GM23338 (cell line): Measurements from ENCODE around the gene SULT2B1. TPM values are rescaled to one million over a fixed set of nuclear protein-coding genes. Genes with fewer than 3 reads are reported as not detected.

ENCODE experiments used
- ATAC-seq: fragments of 200-7000 bp; cut with Tn5 transposase; 3 replicates; pipeline ENCODE4 v1.9.1; 2020
- DNase-seq: peaks from one replicate; pipeline ENCODE4 v3.0.0-alpha.2; 2015; ENCODE audit warnings: low spot score
- H2AFZ ChIP-seq: fragments of 200-600 bp; sonication (generic); 2 replicates; pipeline ENCODE4 v1.8.0; 2016; ENCODE audit warnings: antibody characterized with exemption, mild to moderate bottlenecking, moderate library complexity
- H3F3A ChIP-seq: fragments of 200-600 bp; sonication (generic); replicated peaks from 2 replicates; pipeline ENCODE4 v1.8.0; 2017; ENCODE audit warnings: antibody characterized with exemption, mixed run types, low read depth
- H3K27ac ChIP-seq: fragments of 200-600 bp; sonication (generic); 2 replicates; pipeline ENCODE4 v1.6.1; 2016; ENCODE audit warnings: low read depth
- H3K27me3 ChIP-seq: fragments of 200-600 bp; sonication (generic); 2 replicates; pipeline ENCODE4 v1.8.0; 2016; ENCODE audit warnings: mild to moderate bottlenecking, mixed run types, moderate library complexity; ENCODE audit not compliant: insufficient read depth
- H3K36me3 ChIP-seq: fragments of 200-600 bp; sonication (generic); 2 replicates; pipeline ENCODE4 v1.8.0; 2016; ENCODE audit warnings: mild to moderate bottlenecking; ENCODE audit not compliant: insufficient read depth
- H3K4me1 ChIP-seq: fragments of 200-600 bp; sonication (generic); 2 replicates; pipeline ENCODE4 v1.8.0; 2016; ENCODE audit warnings: mild to moderate bottlenecking, moderate library complexity; ENCODE audit not compliant: insufficient read depth
- H3K4me2 ChIP-seq: fragments of 200-600 bp; sonication (generic); 2 replicates; pipeline ENCODE4 v1.7.1; 2017; ENCODE audit warnings: mixed run types
- H3K4me3 ChIP-seq: fragments of 200-600 bp; sonication (generic); 2 replicates; pipeline ENCODE4 v1.6.1; 2016; ENCODE audit warnings: mixed run types
- H3K79me2 ChIP-seq: fragments of 200-600 bp; sonication (generic); replicated peaks from 2 replicates; pipeline ENCODE4 v1.8.0; 2017; ENCODE audit warnings: mild to moderate bottlenecking; ENCODE audit not compliant: insufficient read depth
- H3K9me2 ChIP-seq: fragments of 200-600 bp; sonication (generic); 2 replicates; pipeline ENCODE4 v1.8.0; 2017; ENCODE audit not compliant: insufficient read depth
- H4K20me1 ChIP-seq: fragments of 200-600 bp; sonication (generic); replicated peaks from 2 replicates; pipeline ENCODE4 v1.8.0; 2017; ENCODE audit warnings: mild to moderate bottlenecking; ENCODE audit not compliant: insufficient read depth
- H3K27ac Mint-ChIP-seq: 2 replicates; pipeline ENCODE4 v1.8.0; 2020; ENCODE audit warnings: inconsistent platforms, mild to moderate bottlenecking, moderate library complexity, mixed read lengths
- H3K27me3 Mint-ChIP-seq: 3 replicates; pipeline ENCODE4 v1.8.0; 2022; ENCODE audit warnings: low read depth, mild to moderate bottlenecking, moderate library complexity, mixed read lengths, inconsistent platforms; ENCODE audit not compliant: insufficient read depth, poor library complexity
- H3K36me3 Mint-ChIP-seq: 3 replicates; pipeline ENCODE4 v1.8.0; 2021; ENCODE audit warnings: low read depth, mild to moderate bottlenecking, inconsistent platforms, moderate library complexity, mixed read lengths
- H3K4me1 Mint-ChIP-seq: 3 replicates; pipeline ENCODE4 v1.8.0; 2020; ENCODE audit warnings: mild to moderate bottlenecking, inconsistent platforms, mixed read lengths
- H3K4me3 Mint-ChIP-seq: 3 replicates; pipeline ENCODE4 v1.8.0; 2021; ENCODE audit warnings: moderate library complexity, mild to moderate bottlenecking, inconsistent platforms, mixed read lengths
- H3K9me3 Mint-ChIP-seq: 3 replicates; pipeline ENCODE4 v1.8.0; 2020; ENCODE audit warnings: moderate library complexity, mild to moderate bottlenecking, inconsistent platforms, mixed read lengths
- CREB1 ChIP-seq: fragments of 250-450 bp; sonication (Bioruptor Pico); IDR thresholded peaks from 2 replicates; pipeline ENCODE4 v1.5.0; 2020; ENCODE audit warnings: low read depth, mild to moderate bottlenecking, moderate library complexity
- ETS1 ChIP-seq: IDR thresholded peaks from 2 replicates; pipeline ENCODE4 v1.6.1; 2016; ENCODE audit warnings: antibody characterized with exemption
- EZH2 ChIP-seq: fragments of 200-600 bp; sonication (generic); IDR thresholded peaks from one replicate; pipeline ENCODE4 v1.8.0; 2017; ENCODE audit warnings: antibody characterized with exemption, mild to moderate bottlenecking, low read depth; ENCODE audit not compliant: unreplicated experiment
- JUNB ChIP-seq: IDR thresholded peaks from one replicate; pipeline ENCODE4 v1.6.1; 2016; ENCODE audit warnings: antibody characterized with exemption; ENCODE audit not compliant: unreplicated experiment
- POLR2AphosphoS5 ChIP-seq: IDR thresholded peaks from 2 replicates; pipeline ENCODE4 v1.6.1; 2016; ENCODE audit warnings: antibody characterized with exemption, low read depth
- REST ChIP-seq: IDR thresholded peaks from one replicate; pipeline ENCODE4 v1.6.1; 2018; ENCODE audit warnings: antibody characterized with exemption; ENCODE audit not compliant: unreplicated experiment
- STAT1 ChIP-seq: IDR thresholded peaks from one replicate; pipeline ENCODE4 v1.6.1; 2016; ENCODE audit warnings: antibody characterized with exemption; ENCODE audit not compliant: unreplicated experiment
- ZNF114 ChIP-seq: fragments of 250-450 bp; sonication (Bioruptor Pico); IDR thresholded peaks from 2 replicates; pipeline ENCODE4 v1.5.0; 2020; ENCODE audit warnings: mild to moderate bottlenecking, moderate library complexity
- ZNF331 ChIP-seq: fragments of 250-450 bp; sonication (Bioruptor Pico); IDR thresholded peaks from 2 replicates; pipeline ENCODE4 v1.5.0; 2020; ENCODE audit warnings: low read depth, mild to moderate bottlenecking, moderate library complexity
- ZNF462 ChIP-seq: fragments of 250-450 bp; sonication (Bioruptor Pico); IDR thresholded peaks from 2 replicates; pipeline ENCODE4 v1.5.0; 2020; ENCODE audit warnings: mild to moderate bottlenecking, moderate library complexity
- polyA plus RNA-seq: library from polyadenylated mRNA; unstranded; fragments of >200 nt; fragmentation: Nextera tagmentation; extraction: Ambion mirVana; gene quantifications from 2 replicates; pipeline ENCODE4 v1.2.1, GENCODE V29; 2016
- total RNA-seq: library from RNA; depleted of rRNA; stranded (reverse); fragments of >200 nt; shearing (Covaris generic); gene quantifications from 2 replicates; pipeline ENCODE4 v1.2.3, GENCODE V29; 2014

SULT2B1 gene
- total and polyA plus RNA-seq, 2 experiments from 2014 or later, result 1.3 to 2.5 TPM

- TF ChIP-seq ZNF462 (CRISPR knock-in tag) (no peak), JUNB (peak; percentile 75), POLR2AphosphoS5 (peak; percentile 94)
These were observed 67.1 kb downstream of the SULT2B1 start, which contains the start of the genes RPL18 and SPHK2 (continued) for GRCh38 chr19:48618916-48619691.

- Histone ChIP-seq H3K79me2 (peaks cover 45% of the 10 kb centered on the region), H3K4me3 (peak overlapping the region; percentile 97), H2AFZ (peak overlapping the region; percentile 15; the same call in 1 of the 2 replicates), H3F3A (peaks cover 41% of the 10 kb centered on the region), H3K4me2 (peak overlapping the region; percentile 86), H3K9me2 (no peaks in the 10 kb centered on the region), H3K27me3 (no peaks in the 10 kb centered on the region), H3K27ac (peak overlapping the region; percentile 78), H4K20me1 (peaks cover 21% of the 10 kb centered on the region), H3K36me3 (peaks cover 32% of the 10 kb centered on the region), H3K4me1 (peaks cover 35% of the 10 kb centered on the region)
- Mint-ChIP-seq H3K4me1 (peaks cover 45% of the 10 kb centered on the region), H3K4me3 (peak overlapping the region; percentile 93), H3K27ac (peak overlapping the region; percentile 98), H3K27me3 (peaks cover 31% of the 10 kb centered on the region), H3K9me3 (no peaks in the 10 kb centered on the region; the same call in 1 of the 3 replicates), H3K36me3 (peaks cover 48% of the 10 kb centered on the region)
- DNase-seq (no peak), ATAC-seq (no peak)
- no peak for TF ChIP-seq REST
- TF ChIP-seq ETS1, result no peak
- TF ChIP-seq EZH2, result no peak
- no peak for TF ChIP-seq POLR2AphosphoS5
- TF ChIP-seq ZNF114, result no peak
- TF ChIP-seq STAT1, result no peak
- no peak for TF ChIP-seq CREB1 (CRISPR knock-in tag)
- no peak for TF ChIP-seq JUNB
- no peak for TF ChIP-seq ZNF331 (CRISPR knock-in tag)
These were observed 68.0 kb downstream of the SULT2B1 start for GRCh38 chr19:48619692-48620585.
